DND-41 (cell line): ENCODE data around the gene DCC.

Experiments
- CTCF ChIP-seq: IDR thresholded peaks from 2 replicates; pipeline ENCODE4 v1.5.1; 2012; ENCODE audit warnings: borderline replicate concordance, low read length, moderate library complexity, mild to moderate bottlenecking; ENCODE audit not compliant: poor library complexity, severe bottlenecking; ENCODE audit errors: extremely low read depth
- EZH2 ChIP-seq: IDR thresholded peaks from 3 replicates; pipeline ENCODE4 v1.6.1; 2012; ENCODE audit warnings: borderline replicate concordance, low read depth, mild to moderate bottlenecking, moderate library complexity, low read length, inconsistent platforms; ENCODE audit not compliant: severe bottlenecking

GRCh38 chr18:53040286-53040685, 700.3 kb downstream of the DCC start:
- no peak for TF ChIP-seq CTCF
- no peak for TF ChIP-seq EZH2
